Spleen (tissue), 11 donors: Measurements from ENCODE around the gene SRP68. TPM values are rescaled to one million over a fixed set of nuclear protein-coding genes. Genes with fewer than 3 reads are reported as not detected.

Experiments used
- DNase-seq: peaks from one replicate; pipeline ENCODE4 v3.0.0-alpha.2; 2020
- H3K27ac ChIP-seq, 8 donors: fragments of 200-600 bp; sonication (generic) in 7 of 8; 1 replicate in 4 of 8; 2 replicates in 4 of 8; pipeline versions ENCODE4 v1.5.0 to v1.8.0; 2016 to 2021; ENCODE audit warnings: inconsistent platforms in 4 of 8, mild to moderate bottlenecking in 4 of 8, moderate library complexity in 1 of 8
- H3K27me3 ChIP-seq, 7 donors: fragments of 200-600 bp; sonication (generic) in 6 of 7; replicated peaks in 1 of 7; 1 replicate in 4 of 7; 2 replicates in 3 of 7; pipeline versions ENCODE4 v1.5.0 to v1.8.0; 2016 to 2021; ENCODE audit warnings: inconsistent platforms in 3 of 7, mild to moderate bottlenecking in 1 of 7
- H3K36me3 ChIP-seq, 6 donors: fragments of 200-600 bp; sonication (generic) in 5 of 6; 1 replicate in 4 of 6; 2 replicates in 2 of 6; pipeline versions ENCODE4 v1.5.0 to v1.8.0; 2016 to 2021; ENCODE audit warnings: inconsistent platforms in 2 of 6
- H3K4me1 ChIP-seq, 6 donors: fragments of 200-600 bp; sonication (generic) in 5 of 6; 1 replicate in 3 of 6; 2 replicates in 3 of 6; pipeline versions ENCODE4 v1.5.0 to v1.8.0; 2016 to 2021; ENCODE audit warnings: inconsistent platforms in 3 of 6
- H3K4me3 ChIP-seq, 8 donors: fragments of 200-600 bp; sonication (generic) in 7 of 8; 1 replicate in 4 of 8; 2 replicates in 4 of 8; pipeline versions ENCODE4 v1.5.0 to v1.8.0; 2016 to 2021; ENCODE audit warnings: inconsistent platforms in 4 of 8, mild to moderate bottlenecking in 4 of 8, moderate library complexity in 2 of 8
- H3K9me3 ChIP-seq, 8 donors: fragments of 200-600 bp; sonication (generic) in 7 of 8; 1 replicate in 4 of 8; 2 replicates in 4 of 8; pipeline versions ENCODE4 v1.5.0 to v1.8.0; 2016 to 2021; ENCODE audit warnings: inconsistent platforms in 4 of 8
- CTCF ChIP-seq, 11 experiments: fragments of 200-600 bp in 7 of 11; fragments of 450-650 bp in 4 of 11; sonication (generic) in 4 of 11; IDR thresholded peaks in 8 of 11; conservative IDR thresholded peaks in 3 of 11; 1 replicate in 7 of 11; 2 replicates in 4 of 11; pipeline versions ENCODE4 v1.4.0 to v1.8.0; 2016 to 2021; ENCODE audit warnings: antibody characterized with exemption in 11 of 11, inconsistent platforms in 4 of 11, mild to moderate bottlenecking in 1 of 11
- POLR2A ChIP-seq, 3 donors: fragments of 450-650 bp; IDR thresholded peaks; one replicate each; pipeline ENCODE4 v1.5.1; 2017; ENCODE audit warnings: antibody characterized with exemption in 3 of 3, mild to moderate bottlenecking in 1 of 3
- POLR2AphosphoS5 ChIP-seq, 3 donors: sonication (generic); formaldehyde crosslinking; IDR thresholded peaks; one replicate each; pipeline ENCODE4 v1.5.1; 2017; ENCODE audit warnings: antibody characterized with exemption in 3 of 3
- WGBS, 5 donors: extraction: QIAGEN DNeasy Blood & Tissue Kit in 3 of 5; methylation state at CpG; one replicate each; pipeline versions ENCODE4 v1.1.5 to v1.1.7; 2013 to 2018; 5-methylcytosine and 5-hydroxymethylcytosine counted together
- intact Hi-C: fragments of 100-400 bp; cut with DNase I; formaldehyde crosslinking; loops from one replicate; pipeline ENCODE4 v1.15.0; 2023; ENCODE audit warnings: low total_unique reads
- polyA plus RNA-seq, 3 donors: library from polyadenylated mRNA; stranded (reverse); fragments of 200-250 nt; gene quantifications; one replicate each; pipeline ENCODE4 v1.2.1, GENCODE V29; 2013
- total RNA-seq, 7 donors: library from RNA; depleted of rRNA in 3 of 7; stranded (reverse); fragments of >200 nt in 3 of 7; fragmentation: NEBNext Ultra II Directional in 4 of 7; extraction: Animal tissue kit (Norgen Biotek cat#: 25700) in 4 of 7; gene quantifications; one replicate each; pipeline versions ENCODE4 v1.1.0 to v1.2.1, GENCODE V29; 2016 to 2021
- donor health status: healthy with polysubstance abuse.
- donor health status: DM: no; HTN: no; CAD: no; lungs with moderate emphysema.
- donor health status: DM: no; HTN: no; CAD: no.
- donor health status: Bipolar disorder and iron deficiency.
- donor health status: healthy.
- donor health status: DM: no; HTN: no; CAD: no.
- donor health status: DM: yes; HTN: yes; CAD: no.

The SRP68 gene
- total and polyA plus RNA-seq, 10 donors, result 24.5 to 62.0 (median 49.4) TPM

- no peaks in the 10 kb centered on the region for H3K9me3 ChIP-seq
- 82 to 99% (median 87%) methylated on average over 6 of the region's 6 CpGs for WGBS, 5 donors
- H3K4me1 ChIP-seq, result no peaks in the 10 kb centered on the region
- H3K27ac ChIP-seq, result no peak overlapping the region
- intact Hi-C loops, result no loop called here
- H3K27me3 ChIP-seq, result no peaks in the 10 kb centered on the region
- H3K36me3 ChIP-seq, result peaks cover 0 to 78% (median 64%) of the 10 kb centered on the region in 6 donors
- no peak overlapping the region for H3K4me3 ChIP-seq
- DNase-seq, result no peak
- no peak for TF ChIP-seq CTCF (IDR thresholded peaks at IDR 0.05 in 8 of 11, conservative IDR thresholded peaks at IDR 0.05 in 3 of 11)
- no peak for TF ChIP-seq POLR2AphosphoS5 (IDR thresholded peaks at IDR 0.05)
- TF ChIP-seq POLR2A (IDR thresholded peaks at IDR 0.05), result no peak
Observed at GRCh38 chr17:76039121-76039520, 33.2 kb downstream of the SRP68 start.

- Histone ChIP-seq H3K9me3 (no peaks in the 10 kb centered on the region), H3K27me3 (no peaks in the 10 kb centered on the region), H3K4me1 (no peaks in the 10 kb centered on the region), H3K4me3 (no peak overlapping the region), H3K36me3 (peaks cover 0 to 67% (median 53%) of the 10 kb centered on the region in 6 donors), H3K27ac (no peak overlapping the region)
- WGBS, 5 donors, result 73 to 93% (median 88%) methylated on average over 3 of the region's 3 CpGs
- no peak for DNase-seq
- TF ChIP-seq POLR2AphosphoS5 (IDR thresholded peaks at IDR 0.05) (no peak), CTCF (IDR thresholded peaks at IDR 0.05 in 8 of 11, conservative IDR thresholded peaks at IDR 0.05 in 3 of 11) (no peak), POLR2A (IDR thresholded peaks at IDR 0.05) (no peak)
- intact Hi-C loops, result no loop called here
Observed at GRCh38 chr17:76038050-76038449, 34.3 kb downstream of the SRP68 start.

- Histone ChIP-seq H3K4me1 (no peaks in the 10 kb centered on the region), H3K36me3 (peaks cover 0 to 54% (median 40%) of the 10 kb centered on the region in 6 donors), H3K9me3 (no peaks in the 10 kb centered on the region), H3K27me3 (peaks cover 0 to 13% (median 0%) of the 10 kb centered on the region in 7 donors), H3K4me3 (no peak overlapping the region), H3K27ac (no peak overlapping the region)
- intact Hi-C loops, result no loop called here
- 80 to 89% (median 86%) methylated on average over 21 to 22 of the region's 22 CpGs for WGBS, 5 donors
- no peak for TF ChIP-seq CTCF (IDR thresholded peaks at IDR 0.05 in 8 of 11, conservative IDR thresholded peaks at IDR 0.05 in 3 of 11)
- TF ChIP-seq POLR2AphosphoS5 (IDR thresholded peaks at IDR 0.05), result peak in 2 of 3 donors; percentile 20 to 31
- TF ChIP-seq POLR2A (IDR thresholded peaks at IDR 0.05), result no peak
- DNase-seq, result no peak
Observed at GRCh38 chr17:76036497-76037261, 35.6 kb downstream of the SRP68 start.
